ENCODE results near the gene GID4.

GID4 gene

GRCh38 chr17:18037486-18037885 is 1.7 kb upstream of the GID4 start:
- Histone ChIP-seq H3K9ac (ENCODE audit: low read depth, low read length) (no peak overlapping the region), H3K4me1 (ENCODE audit: control insufficient read depth, insufficient read depth, low read length) (no peaks in the 10 kb centered on the region), H3K27me3 (ENCODE audit: control insufficient read depth, insufficient read depth, low read length) (no peaks in the 10 kb centered on the region), H3K4me3 (ENCODE audit: low read depth, low read length) (no peak overlapping the region), H3K36me3 (ENCODE audit: control insufficient read depth, insufficient read depth, low read length) (no peaks in the 10 kb centered on the region), H3K9me3 (ENCODE audit: control insufficient read depth, insufficient read depth, low read length) (no peaks in the 10 kb centered on the region)

- H3K4me1 ChIP-seq (ENCODE audit: control insufficient read depth, insufficient read depth, low read length): no peaks in the 10 kb centered on the region
- H3K36me3 ChIP-seq (ENCODE audit: control insufficient read depth, insufficient read depth, low read length): no peaks in the 10 kb centered on the region
- H3K27me3 ChIP-seq (ENCODE audit: control insufficient read depth, insufficient read depth, low read length): no peaks in the 10 kb centered on the region
- no peaks in the 10 kb centered on the region for H3K9me3 ChIP-seq (ENCODE audit: control insufficient read depth, insufficient read depth, low read length)
- peak overlapping the region; percentile 80 for H3K9ac ChIP-seq (ENCODE audit: low read depth, low read length)
- H3K4me3 ChIP-seq (ENCODE audit: low read depth, low read length): peak overlapping the region; percentile 93
Measured at GRCh38 chr17:18038149-18038850, 908 bp upstream of the GID4 start.

- Histone ChIP-seq H3K9ac (ENCODE audit: low read depth, low read length) (peak overlapping the region; percentile 47), H3K27me3 (ENCODE audit: control insufficient read depth, insufficient read depth, low read length) (no peaks in the 10 kb centered on the region), H3K4me3 (ENCODE audit: low read depth, low read length) (peak overlapping the region; percentile 67), H3K36me3 (ENCODE audit: control insufficient read depth, insufficient read depth, low read length) (no peaks in the 10 kb centered on the region), H3K9me3 (ENCODE audit: control insufficient read depth, insufficient read depth, low read length) (no peaks in the 10 kb centered on the region), H3K4me1 (ENCODE audit: control insufficient read depth, insufficient read depth, low read length) (no peaks in the 10 kb centered on the region)
Measured at GRCh38 chr17:18039535-18040260, 490 bp downstream of the GID4 start.

- no peaks in the 10 kb centered on the region for H3K27me3 ChIP-seq (ENCODE audit: control insufficient read depth, insufficient read depth, low read length)
- no peaks in the 10 kb centered on the region for H3K36me3 ChIP-seq (ENCODE audit: control insufficient read depth, insufficient read depth, low read length)
- H3K4me3 ChIP-seq (ENCODE audit: low read depth, low read length): peak overlapping the region; percentile 67
- no peaks in the 10 kb centered on the region for H3K9me3 ChIP-seq (ENCODE audit: control insufficient read depth, insufficient read depth, low read length)
- H3K4me1 ChIP-seq (ENCODE audit: control insufficient read depth, insufficient read depth, low read length): no peaks in the 10 kb centered on the region
- peak overlapping the region; percentile 47 for H3K9ac ChIP-seq (ENCODE audit: low read depth, low read length)
Measured at GRCh38 chr17:18040261-18040858, 1.2 kb downstream of the GID4 start.

- H3K36me3 ChIP-seq (ENCODE audit: control insufficient read depth, insufficient read depth, low read length): no peaks in the 10 kb centered on the region
- no peaks in the 10 kb centered on the region for H3K27me3 ChIP-seq (ENCODE audit: control insufficient read depth, insufficient read depth, low read length)
- H3K9ac ChIP-seq (ENCODE audit: low read depth, low read length): no peak overlapping the region
- no peak overlapping the region for H3K4me3 ChIP-seq (ENCODE audit: low read depth, low read length)
- H3K4me1 ChIP-seq (ENCODE audit: control insufficient read depth, insufficient read depth, low read length): no peaks in the 10 kb centered on the region
- no peaks in the 10 kb centered on the region for H3K9me3 ChIP-seq (ENCODE audit: control insufficient read depth, insufficient read depth, low read length)
Measured at GRCh38 chr17:18041776-18042175, 2.6 kb downstream of the GID4 start.

GRCh38 chr17:18042983-18043382 is 3.8 kb downstream of the GID4 start:
- Histone ChIP-seq H3K4me1 (ENCODE audit: control insufficient read depth, insufficient read depth, low read length) (no peaks in the 10 kb centered on the region), H3K36me3 (ENCODE audit: control insufficient read depth, insufficient read depth, low read length) (no peaks in the 10 kb centered on the region), H3K9me3 (ENCODE audit: control insufficient read depth, insufficient read depth, low read length) (no peaks in the 10 kb centered on the region), H3K9ac (ENCODE audit: low read depth, low read length) (no peak overlapping the region), H3K4me3 (ENCODE audit: low read depth, low read length) (no peak overlapping the region), H3K27me3 (ENCODE audit: control insufficient read depth, insufficient read depth, low read length) (no peaks in the 10 kb centered on the region)

GRCh38 chr17:18043491-18043890 is 4.3 kb downstream of the GID4 start:
- H3K9ac ChIP-seq (ENCODE audit: low read depth, low read length): no peak overlapping the region
- H3K9me3 ChIP-seq (ENCODE audit: control insufficient read depth, insufficient read depth, low read length): no peaks in the 10 kb centered on the region
- H3K4me3 ChIP-seq (ENCODE audit: low read depth, low read length): no peak overlapping the region
- H3K4me1 ChIP-seq (ENCODE audit: control insufficient read depth, insufficient read depth, low read length): no peaks in the 10 kb centered on the region
- H3K36me3 ChIP-seq (ENCODE audit: control insufficient read depth, insufficient read depth, low read length): no peaks in the 10 kb centered on the region
- no peaks in the 10 kb centered on the region for H3K27me3 ChIP-seq (ENCODE audit: control insufficient read depth, insufficient read depth, low read length)

- H3K4me1 ChIP-seq (ENCODE audit: control insufficient read depth, insufficient read depth, low read length): no peaks in the 10 kb centered on the region
- H3K27me3 ChIP-seq (ENCODE audit: control insufficient read depth, insufficient read depth, low read length): no peaks in the 10 kb centered on the region
- H3K9ac ChIP-seq (ENCODE audit: low read depth, low read length): no peak overlapping the region
- no peak overlapping the region for H3K4me3 ChIP-seq (ENCODE audit: low read depth, low read length)
- no peaks in the 10 kb centered on the region for H3K36me3 ChIP-seq (ENCODE audit: control insufficient read depth, insufficient read depth, low read length)
- H3K9me3 ChIP-seq (ENCODE audit: control insufficient read depth, insufficient read depth, low read length): no peaks in the 10 kb centered on the region
Measured at GRCh38 chr17:18044609-18045008, 5.4 kb downstream of the GID4 start.

GRCh38 chr17:18045691-18046350 is 6.6 kb downstream of the GID4 start:
- Histone ChIP-seq H3K9ac (ENCODE audit: low read depth, low read length) (no peak overlapping the region), H3K9me3 (ENCODE audit: control insufficient read depth, insufficient read depth, low read length) (no peaks in the 10 kb centered on the region), H3K4me1 (ENCODE audit: control insufficient read depth, insufficient read depth, low read length) (no peaks in the 10 kb centered on the region), H3K36me3 (ENCODE audit: control insufficient read depth, insufficient read depth, low read length) (no peaks in the 10 kb centered on the region), H3K4me3 (ENCODE audit: low read depth, low read length) (no peak overlapping the region), H3K27me3 (ENCODE audit: control insufficient read depth, insufficient read depth, low read length) (no peaks in the 10 kb centered on the region)

- Histone ChIP-seq H3K9me3 (ENCODE audit: control insufficient read depth, insufficient read depth, low read length) (no peaks in the 10 kb centered on the region), H3K4me3 (ENCODE audit: low read depth, low read length) (no peak overlapping the region)
Measured at GRCh38 chr17:18055597-18055996, 16.4 kb downstream of the GID4 start.

GRCh38 chr17:18056214-18056613 is 17.0 kb downstream of the GID4 start:
- Histone ChIP-seq H3K9me3 (ENCODE audit: control insufficient read depth, insufficient read depth, low read length) (no peaks in the 10 kb centered on the region), H3K4me1 (ENCODE audit: control insufficient read depth, insufficient read depth, low read length) (no peaks in the 10 kb centered on the region), H3K36me3 (ENCODE audit: control insufficient read depth, insufficient read depth, low read length) (peaks cover 10% of the 10 kb centered on the region), H3K9ac (ENCODE audit: low read depth, low read length) (no peak overlapping the region), H3K4me3 (ENCODE audit: low read depth, low read length) (no peak overlapping the region), H3K27me3 (ENCODE audit: control insufficient read depth, insufficient read depth, low read length) (no peaks in the 10 kb centered on the region)

More at GRCh38 chr17:18055597-18055996, 16.4 kb downstream of the GID4 start:
- Histone ChIP-seq H3K9ac (ENCODE audit: low read depth, low read length) (no peak overlapping the region), H3K4me1 (ENCODE audit: control insufficient read depth, insufficient read depth, low read length) (no peaks in the 10 kb centered on the region), H3K27me3 (ENCODE audit: control insufficient read depth, insufficient read depth, low read length) (no peaks in the 10 kb centered on the region), H3K36me3 (ENCODE audit: control insufficient read depth, insufficient read depth, low read length) (peaks cover 10% of the 10 kb centered on the region)

Measured in iPS-15b (cell line).